HG03039 (cell line): ENCODE results near the gene PREP.
"Not testable (repeated sequence)": the region's sequence is repeated elsewhere in the genome, so short reads cannot be mapped to it uniquely, and the experiment has no call there.

Experiments used
- ATAC-seq: cut with Tn5 transposase; IDR thresholded peaks from one replicate; pipeline ENCODE4 v1.9.1; 2021; ENCODE audit warnings: mild to moderate bottlenecking, moderate library complexity; ENCODE audit not compliant: unreplicated experiment

Gene PREP

DNA sequence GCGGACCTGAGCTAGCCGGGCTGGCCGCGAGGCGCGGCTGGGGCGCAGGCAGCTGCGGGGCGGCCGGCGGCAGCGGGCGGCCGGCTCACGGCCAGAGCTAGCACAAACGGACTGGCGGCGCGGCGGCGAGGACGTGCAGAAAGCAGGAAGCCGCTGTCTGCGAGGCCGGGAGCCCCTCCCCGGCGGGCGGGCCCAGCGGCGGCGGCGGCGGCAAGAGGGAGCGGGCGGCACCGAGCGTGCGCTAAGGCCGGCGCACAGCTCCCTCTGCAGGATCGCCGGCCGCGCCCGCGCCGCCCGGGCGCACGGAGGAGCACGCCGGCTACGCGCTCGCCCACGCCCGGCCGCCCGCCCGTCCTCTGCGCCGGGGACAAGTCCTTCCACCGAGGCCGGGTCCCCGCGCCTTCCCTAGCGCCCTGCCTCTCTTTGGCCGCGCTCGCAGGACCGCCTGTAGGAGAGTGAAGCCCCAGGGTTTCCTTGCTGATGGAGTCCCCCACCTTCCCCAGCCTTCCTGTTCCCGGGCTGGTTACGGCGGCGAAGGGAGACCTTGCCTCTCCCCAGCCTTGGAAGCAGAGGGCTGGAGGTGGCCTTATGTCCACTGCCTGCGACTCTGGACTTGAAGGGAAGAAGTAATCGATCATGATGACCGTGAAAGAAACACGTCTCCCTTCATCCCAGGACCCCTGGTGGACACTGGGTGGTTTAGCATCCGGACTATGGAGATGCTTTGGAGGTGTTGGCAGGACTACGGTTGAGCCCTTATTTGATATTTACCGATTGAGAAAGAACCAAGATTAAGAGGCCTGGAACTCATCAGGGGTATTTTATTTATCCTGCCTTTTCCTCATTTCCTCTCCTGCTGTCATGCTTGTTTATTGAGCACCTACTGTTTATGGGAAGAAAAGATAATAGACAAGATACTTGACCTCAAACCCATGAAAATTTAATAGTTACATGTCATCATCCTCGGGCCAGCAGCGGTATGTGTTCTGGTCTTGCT is at the start of gene PREP:
TSS of gene PREP (minus strand) at position 144 of the 997 bp plus-strand sequence. CDS start 191 bp downstream, outside the sequence.
- peak; percentile 94 for ATAC-seq

DNA sequence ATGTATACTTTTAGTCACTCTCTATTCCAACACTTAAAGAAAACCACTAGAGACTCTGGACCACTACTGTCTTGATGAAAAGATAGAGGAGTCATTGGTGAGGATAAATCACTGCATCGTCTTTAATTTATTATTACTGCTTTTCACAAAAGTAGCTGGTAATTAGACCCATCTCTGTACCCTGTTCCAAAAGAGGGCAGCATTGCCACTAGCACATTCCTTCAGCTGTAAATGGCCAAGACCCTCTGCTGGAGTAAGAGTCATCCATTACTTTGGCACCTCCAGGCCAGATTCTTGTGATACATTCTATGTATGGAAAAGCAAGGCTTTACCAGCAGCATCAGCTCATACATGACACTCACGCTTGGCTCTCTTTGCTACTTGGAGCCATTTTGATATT is 49.5 kb upstream of the PREP start:
- no peak for ATAC-seq

- ATAC-seq = no peak
Observed at GRCh38 chr6:105449756-105450390, 47.0 kb upstream of the PREP start.

DNA sequence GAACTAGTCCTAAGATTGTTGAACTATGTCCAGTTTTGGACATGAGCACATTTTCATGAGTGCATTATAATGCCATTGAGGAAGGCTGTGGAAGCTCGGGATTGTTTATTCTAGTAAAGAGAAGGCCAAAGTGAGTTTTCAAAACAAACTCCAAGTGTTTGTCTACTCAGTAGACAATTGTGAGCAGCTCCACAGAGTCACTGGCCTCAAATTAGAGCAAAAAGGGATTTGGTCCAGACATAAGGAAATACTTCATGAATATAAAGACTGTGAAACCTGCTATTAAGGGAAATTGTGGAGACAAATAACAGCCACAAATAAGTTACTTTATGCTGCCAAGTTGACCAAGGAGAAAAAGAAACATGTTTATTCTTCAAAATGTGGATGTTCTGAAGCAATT is 42.6 kb upstream of the PREP start:
- ATAC-seq = no peak

- ATAC-seq = no peak
Observed at GRCh38 chr6:105443941-105444340, 41.1 kb upstream of the PREP start.

GRCh38 chr6:105442369-105442768 is 39.5 kb upstream of the PREP start:
- ATAC-seq = no peak

- ATAC-seq = no peak
Observed at GRCh38 chr6:105437236-105437635, 34.4 kb upstream of the PREP start.

GRCh38 chr6:105433723-105434122 is 30.8 kb upstream of the PREP start:
- no peak for ATAC-seq

DNA sequence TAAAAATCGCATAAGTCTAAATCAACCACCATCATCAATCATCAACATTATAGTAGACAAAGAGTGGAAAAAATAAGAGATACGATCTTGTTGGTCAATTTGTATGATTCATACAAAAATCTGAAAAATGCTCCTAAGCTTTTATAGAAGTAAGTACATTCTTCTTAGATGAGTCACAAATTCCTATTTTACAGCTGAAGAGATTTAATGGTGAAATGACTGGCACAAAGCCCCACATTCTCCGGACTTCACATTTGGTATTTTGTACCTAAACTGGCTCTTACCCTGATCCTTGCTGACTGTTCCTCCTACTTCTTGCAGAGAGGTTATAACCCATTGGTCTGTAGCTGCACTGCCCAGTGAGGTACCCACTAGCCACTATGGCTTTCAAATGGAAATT is 29.9 kb upstream of the PREP start:
- no peak for ATAC-seq

- ATAC-seq = no peak
Observed at GRCh38 chr6:105431226-105431625, 28.3 kb upstream of the PREP start.

GRCh38 chr6:105430685-105431084 is 27.8 kb upstream of the PREP start:
- ATAC-seq = no peak

GRCh38 chr6:105429676-105430075 is 26.8 kb upstream of the PREP start:
- ATAC-seq = no peak

DNA sequence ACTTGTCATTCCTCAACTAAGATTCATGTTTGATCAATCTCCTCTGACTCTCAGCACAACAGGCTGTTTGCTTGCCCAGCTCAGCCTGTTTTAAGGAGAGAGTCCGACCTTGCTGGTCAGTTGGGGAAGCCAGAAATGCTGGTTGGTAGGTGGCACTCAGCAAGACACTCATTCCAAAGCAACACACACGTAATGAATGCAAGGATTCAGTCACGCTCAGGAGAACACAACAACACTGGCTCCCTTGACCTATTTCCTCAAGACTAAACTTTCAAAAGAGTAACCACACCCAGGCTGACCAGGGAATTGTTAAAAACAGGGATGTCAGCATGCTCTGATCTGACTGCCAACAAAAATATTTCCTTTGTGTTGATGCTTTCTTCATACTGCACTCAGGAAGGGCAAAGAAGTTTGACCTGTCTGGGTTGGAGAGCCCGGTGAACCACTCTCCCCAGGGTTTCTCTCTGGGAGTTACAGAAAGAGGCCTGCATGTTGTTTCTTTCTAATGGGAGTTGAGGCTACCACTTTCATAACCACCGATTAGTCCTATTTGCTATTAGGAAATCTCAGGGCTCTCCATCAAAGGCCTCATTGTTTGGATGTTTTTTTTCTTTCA is 25.6 kb upstream of the PREP start:
- no peak for ATAC-seq

GRCh38 chr6:105424175-105424783 is 21.4 kb upstream of the PREP start:
- ATAC-seq = no peak

GRCh38 chr6:105416971-105417370 is 14.1 kb upstream of the PREP start:
- ATAC-seq = not testable (repeated sequence)

DNA sequence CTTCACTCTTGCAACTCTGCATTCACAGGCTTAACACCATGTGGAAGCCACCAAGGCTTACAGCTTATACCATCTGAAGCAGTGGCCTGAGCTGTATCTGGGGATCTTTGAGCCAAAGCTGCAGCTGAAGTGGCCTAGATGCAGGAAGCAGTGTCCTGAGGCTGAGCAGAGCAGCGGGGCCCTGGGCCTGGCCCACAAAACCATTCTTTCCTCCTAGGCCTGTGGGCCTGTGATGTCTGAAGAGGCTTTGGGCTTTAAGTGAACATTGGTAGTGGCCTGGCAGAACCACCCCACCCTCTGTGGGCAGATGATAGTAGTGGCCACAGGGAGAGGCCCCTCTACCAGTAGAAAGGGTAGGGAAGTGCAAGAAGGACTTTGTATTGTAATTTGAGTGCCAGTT is 6.9 kb upstream of the PREP start:
- no peak for ATAC-seq

- peak; percentile 36 for ATAC-seq
Observed at GRCh38 chr6:105402090-105402938, 568 bp downstream of the PREP start.

DNA sequence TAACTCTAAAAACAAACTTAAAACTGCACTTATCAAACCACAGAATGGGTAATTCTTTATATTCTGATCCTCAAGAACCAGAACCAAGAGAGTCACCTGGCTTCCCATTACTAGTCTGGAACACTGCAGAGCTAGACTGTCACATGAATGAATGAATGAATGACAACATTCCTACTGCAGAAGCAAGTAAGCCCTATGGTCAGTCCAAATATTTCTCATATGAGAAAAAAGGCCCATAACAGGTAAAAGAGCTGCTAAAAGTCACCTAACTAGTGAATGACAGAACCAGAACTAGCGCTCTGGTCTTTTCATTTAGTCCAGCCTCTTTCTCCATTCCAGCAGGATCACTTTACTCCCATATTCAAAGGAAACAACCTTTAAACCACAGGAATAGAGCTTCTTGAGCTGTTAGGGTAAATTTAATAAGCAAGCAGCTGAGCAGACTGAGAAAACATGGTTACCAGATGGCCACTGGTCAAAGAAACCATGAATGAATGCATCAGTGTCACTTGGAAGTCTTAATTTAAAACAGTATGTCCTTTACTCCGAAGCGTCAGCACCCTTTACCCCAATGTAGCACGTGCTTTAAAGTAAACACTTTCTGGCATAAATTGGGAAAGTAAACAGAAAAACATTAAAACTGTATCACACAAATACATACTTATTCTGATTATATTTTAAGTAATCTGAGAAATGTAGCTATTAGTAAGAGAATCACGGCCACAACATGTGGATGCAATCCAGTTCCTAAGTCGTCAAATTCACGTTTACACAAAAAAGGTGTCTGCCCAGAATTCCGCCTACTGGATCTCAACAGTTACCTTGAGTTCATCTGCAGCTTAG is 1.4 kb downstream of the PREP start:
- ATAC-seq = no peak

DNA sequence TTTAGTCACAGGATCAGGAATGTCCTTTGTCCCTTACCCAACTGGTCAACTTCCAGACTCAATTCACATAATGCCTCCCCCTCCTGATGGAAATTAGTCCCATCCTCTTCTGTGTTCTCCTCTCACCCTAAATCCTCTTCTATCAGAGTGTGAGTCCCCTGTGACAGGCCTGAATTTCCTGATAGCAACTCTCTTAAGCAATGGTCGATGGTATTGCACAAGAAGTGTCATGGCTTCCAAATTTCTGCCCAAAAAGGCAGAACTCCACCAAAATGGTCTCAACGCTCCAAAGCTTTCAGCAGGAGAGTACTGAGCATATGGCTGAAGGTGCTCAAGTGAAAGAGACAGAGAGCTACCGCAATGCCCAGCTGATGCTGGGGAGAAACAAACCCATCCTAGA is 2.4 kb downstream of the PREP start:
- ATAC-seq = no peak
